NCI-H69 (cell line): Measurements from ENCODE around the gene HNF4A.

Experiments used
- DNase-seq: peaks from one replicate; lab custom pipeline; 2025; lab: John Stamatoyannopoulos, UW

The HNF4A gene

GRCh38 chr20:44406572-44407137, 51.2 kb downstream of the HNF4A start:
- no peak for DNase-seq

GRCh38 chr20:44407402-44408184, 52.1 kb downstream of the HNF4A start:
- DNase-seq, result no peak

GRCh38 chr20:44409132-44409600, 53.7 kb downstream of the HNF4A start:
- no peak for DNase-seq

GRCh38 chr20:44410583-44411019, 55.1 kb downstream of the HNF4A start:
- no peak for DNase-seq

- no peak for DNase-seq
These were observed 55.7 kb downstream of the HNF4A start for GRCh38 chr20:44411020-44411756.

GRCh38 chr20:44411757-44412401, 56.4 kb downstream of the HNF4A start:
- no peak for DNase-seq

GRCh38 chr20:44412402-44413144, 57.1 kb downstream of the HNF4A start:
- no peak for DNase-seq

- no peak for DNase-seq
These were observed 58.3 kb downstream of the HNF4A start for GRCh38 chr20:44413575-44414345.

- DNase-seq, result no peak
These were observed 58.8 kb downstream of the HNF4A start for GRCh38 chr20:44414346-44414714.

GRCh38 chr20:44414808-44415207, 59.3 kb downstream of the HNF4A start:
- no peak for DNase-seq

- no peak for DNase-seq
These were observed 60.6 kb downstream of the HNF4A start for GRCh38 chr20:44415833-44416715.

GRCh38 chr20:44418069-44418905, 62.8 kb downstream of the HNF4A start:
- DNase-seq, result no peak

- DNase-seq, result no peak
These were observed 63.8 kb downstream of the HNF4A start for GRCh38 chr20:44419131-44419844.

GRCh38 chr20:44420497-44420896, 65.0 kb downstream of the HNF4A start:
- no peak for DNase-seq

GRCh38 chr20:44422083-44422482, 66.6 kb downstream of the HNF4A start:
- no peak for DNase-seq

- no peak for DNase-seq
These were observed 68.0 kb downstream of the HNF4A start for GRCh38 chr20:44423480-44423879.

- no peak for DNase-seq
These were observed 68.6 kb downstream of the HNF4A start for GRCh38 chr20:44424039-44424495.

GRCh38 chr20:44425923-44426322, 70.4 kb downstream of the HNF4A start:
- DNase-seq, result no peak
